AG08396 (cell line): ENCODE results near the gene PLEKHJ1.

Source experiments
- DNase-seq: peaks from one replicate; pipeline ENCODE4 v3.0.0; 2012; ENCODE audit warnings: low spot score, mixed read lengths

The PLEKHJ1 gene

DNA sequence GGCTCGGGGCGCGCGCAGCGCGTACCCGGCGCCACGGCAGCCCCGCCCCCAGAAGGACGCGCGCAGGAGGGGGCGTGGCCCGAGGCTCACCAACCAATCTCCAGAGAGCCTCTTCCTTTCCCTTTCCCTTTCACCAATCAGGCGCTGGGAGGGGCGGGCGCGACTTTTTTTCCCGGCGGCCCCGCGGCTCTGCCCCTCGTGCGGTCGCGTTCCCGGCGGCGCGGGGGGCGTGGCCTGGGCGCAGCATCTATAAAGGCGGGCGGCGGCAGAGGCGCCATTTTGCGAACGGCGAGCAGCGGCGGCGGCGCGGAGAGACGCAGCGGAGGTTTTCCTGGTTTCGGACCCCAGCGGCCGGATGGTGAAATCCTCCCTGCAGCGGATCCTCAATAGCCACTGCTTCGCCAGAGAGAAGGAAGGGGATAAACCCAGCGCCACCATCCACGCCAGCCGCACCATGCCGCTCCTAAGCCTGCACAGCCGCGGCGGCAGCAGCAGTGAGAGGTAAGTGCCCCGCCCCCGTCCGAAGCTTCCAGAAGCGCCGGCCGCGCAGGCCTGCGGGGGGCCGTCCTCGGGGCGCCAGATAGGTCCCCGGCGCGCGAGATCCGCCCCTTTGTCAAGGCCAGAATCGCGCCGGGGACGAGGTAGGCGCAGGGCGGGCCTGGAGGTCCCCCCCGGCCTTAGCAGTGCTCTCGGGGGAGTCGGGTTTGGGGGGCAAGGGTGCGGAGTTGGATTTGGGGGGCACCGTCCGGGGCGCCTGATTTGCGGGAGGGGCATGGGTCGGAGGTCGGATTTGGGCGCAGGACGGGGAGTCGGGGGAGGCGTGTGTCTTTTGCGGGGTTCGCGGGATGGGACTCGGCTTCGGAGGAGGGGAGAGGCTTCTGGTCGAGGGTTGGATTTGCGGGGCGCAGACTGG, 33.4 kb upstream of the PLEKHJ1 start:
- DNase-seq, result peak; percentile 100

DNA sequence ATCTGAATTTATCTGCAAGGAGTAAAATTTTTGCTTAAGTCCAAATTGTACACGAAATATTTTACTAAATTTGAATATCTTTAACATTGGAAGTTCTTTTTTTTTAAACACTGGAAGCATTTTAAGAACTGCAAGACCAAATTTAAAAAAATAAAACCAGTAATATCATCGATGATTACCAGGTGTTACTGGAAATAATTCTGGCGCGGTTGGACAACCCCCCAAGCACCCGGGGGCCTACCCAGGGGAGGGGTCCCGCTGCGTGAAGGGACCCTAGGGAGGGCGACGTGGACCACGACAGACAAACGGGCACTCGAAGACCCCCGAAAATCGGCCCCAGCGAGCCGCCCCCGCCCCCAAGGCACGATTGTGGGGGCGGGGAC, 32.7 kb upstream of the PLEKHJ1 start:
- no peak for DNase-seq

DNA sequence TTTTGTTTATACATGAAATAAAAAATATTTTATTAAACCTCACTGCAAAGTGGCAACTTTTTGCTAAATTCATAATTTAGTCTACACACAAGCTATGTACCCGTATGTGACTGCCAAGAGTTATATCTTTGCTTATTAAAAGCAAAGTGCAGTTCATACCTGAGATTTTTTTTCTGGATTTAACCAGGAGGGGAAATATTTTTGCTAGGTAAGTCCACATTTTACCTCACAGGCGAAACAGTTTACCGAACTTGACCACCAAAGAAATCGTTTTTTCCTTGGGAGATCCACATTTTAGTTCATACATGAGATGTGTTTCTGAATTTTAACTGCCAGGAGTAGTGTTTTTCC, 32.3 kb upstream of the PLEKHJ1 start:
- DNase-seq, result no peak

DNA sequence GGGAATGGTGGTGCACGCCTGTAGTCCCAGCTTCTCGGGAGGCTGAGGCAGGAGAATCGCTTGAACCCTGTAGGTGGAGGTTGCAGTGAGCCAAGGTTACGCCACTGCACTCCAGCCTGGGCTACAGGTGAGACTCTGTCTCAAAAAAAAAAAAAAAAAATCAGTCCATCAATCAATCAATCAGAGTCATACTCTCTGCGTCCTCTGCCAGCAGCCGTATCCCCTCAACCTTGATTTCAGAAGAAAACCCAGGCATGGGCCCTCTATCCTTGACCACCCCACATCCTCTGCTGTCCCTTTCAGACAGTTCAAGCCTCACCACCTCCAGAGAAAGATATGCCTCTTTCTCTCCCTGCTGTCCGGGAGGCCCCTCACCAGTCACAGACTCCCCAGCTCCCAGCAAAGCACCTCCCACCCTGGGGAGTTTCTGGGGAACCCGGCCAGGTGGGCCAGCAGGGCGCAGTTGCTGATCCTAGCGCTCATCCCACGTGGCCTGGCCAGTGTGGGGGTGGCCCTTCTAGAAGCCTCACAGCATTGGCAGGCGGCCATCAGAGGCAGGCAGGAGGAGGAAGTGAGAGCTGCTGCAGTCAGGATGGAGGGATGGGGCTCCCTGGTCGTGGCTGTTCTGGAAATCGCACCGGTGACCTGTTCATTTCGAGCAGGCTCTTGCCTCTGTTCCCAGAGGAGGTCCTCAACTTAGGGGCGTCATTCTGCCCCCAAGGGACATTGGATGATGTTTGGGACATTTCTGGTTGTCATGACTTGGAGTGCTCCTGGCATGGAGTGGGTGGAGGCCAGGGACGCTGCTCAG, 30.3 kb upstream of the PLEKHJ1 start:
- DNase-seq, result peak; percentile 77

DNA sequence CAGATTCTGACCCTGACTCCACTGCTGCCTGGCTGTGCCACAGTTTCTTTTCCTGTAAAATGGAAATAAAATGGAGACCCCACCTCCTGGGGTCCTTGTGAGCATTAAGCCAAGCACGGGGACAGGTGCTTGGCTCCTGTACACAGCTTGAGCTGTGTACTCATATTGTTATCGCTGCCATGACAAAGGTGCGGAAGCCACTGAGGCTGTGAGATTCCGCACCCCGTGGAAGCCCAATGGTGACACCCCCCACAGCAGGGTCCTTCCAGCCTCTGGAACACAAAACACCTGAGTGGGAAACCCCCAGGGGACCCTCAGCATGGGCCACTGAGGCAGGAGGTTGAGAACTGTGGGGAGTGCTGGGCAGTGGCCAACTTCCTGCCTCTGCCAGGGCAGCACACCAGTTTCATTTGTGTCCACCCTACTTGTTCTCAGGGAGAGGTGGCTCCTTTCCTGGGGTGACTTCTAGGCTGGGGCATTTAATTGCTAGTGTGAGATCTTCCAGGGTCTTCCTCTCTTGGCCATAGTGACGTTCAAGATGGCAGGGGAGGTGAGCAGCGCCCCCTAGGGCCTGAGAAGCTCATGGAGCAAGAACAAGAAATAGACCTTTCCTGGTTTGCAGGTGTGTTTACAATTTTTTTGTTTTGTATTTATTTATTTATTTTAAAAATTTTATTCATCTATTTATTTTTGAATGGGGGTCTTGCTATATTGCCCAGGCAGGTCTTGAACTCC, 25.5 kb upstream of the PLEKHJ1 start:
- no peak for DNase-seq

DNA sequence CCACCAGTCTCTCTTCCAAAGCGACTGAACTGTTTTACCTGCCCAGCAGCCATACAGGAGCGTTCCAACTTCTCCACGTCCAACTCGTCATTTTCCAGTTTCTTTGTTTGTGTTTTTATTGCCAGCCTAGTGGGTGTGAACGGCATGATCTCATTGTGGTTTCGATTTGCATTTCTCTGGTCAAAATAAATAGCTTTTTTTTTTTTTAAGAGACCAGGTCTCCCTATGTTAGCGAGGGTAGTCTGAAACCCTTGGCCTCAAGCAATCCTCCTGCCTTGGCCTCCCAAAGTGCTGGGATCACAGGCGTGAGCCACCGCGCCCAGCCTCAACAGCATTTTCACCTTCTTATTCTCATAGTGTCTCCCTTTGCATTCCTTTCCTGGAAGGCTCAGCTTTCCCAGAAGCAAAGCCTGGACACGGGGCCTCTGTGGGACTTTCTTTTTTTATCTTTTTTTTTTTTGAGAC, 24.2 kb upstream of the PLEKHJ1 start:
- no peak for DNase-seq

DNA sequence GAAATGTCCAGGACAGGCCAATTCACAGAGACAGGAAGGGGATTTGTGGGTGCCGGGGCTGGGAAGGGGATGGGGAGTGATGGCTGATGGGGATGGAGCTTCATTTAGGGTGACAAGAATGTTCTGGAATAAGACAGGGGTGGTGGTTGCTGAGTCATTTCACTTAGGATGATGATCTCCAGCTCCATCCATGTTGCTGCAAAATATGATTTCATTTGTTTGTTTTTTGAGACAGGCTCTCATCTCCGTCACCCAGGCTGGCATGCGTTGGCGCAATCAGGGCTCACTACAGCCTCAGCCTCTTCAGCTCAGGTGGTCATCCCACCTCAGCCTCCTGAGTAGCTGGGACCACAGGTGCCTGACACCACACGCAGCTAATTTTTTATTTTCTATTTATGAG, 23.2 kb upstream of the PLEKHJ1 start:
- DNase-seq, result no peak

DNA sequence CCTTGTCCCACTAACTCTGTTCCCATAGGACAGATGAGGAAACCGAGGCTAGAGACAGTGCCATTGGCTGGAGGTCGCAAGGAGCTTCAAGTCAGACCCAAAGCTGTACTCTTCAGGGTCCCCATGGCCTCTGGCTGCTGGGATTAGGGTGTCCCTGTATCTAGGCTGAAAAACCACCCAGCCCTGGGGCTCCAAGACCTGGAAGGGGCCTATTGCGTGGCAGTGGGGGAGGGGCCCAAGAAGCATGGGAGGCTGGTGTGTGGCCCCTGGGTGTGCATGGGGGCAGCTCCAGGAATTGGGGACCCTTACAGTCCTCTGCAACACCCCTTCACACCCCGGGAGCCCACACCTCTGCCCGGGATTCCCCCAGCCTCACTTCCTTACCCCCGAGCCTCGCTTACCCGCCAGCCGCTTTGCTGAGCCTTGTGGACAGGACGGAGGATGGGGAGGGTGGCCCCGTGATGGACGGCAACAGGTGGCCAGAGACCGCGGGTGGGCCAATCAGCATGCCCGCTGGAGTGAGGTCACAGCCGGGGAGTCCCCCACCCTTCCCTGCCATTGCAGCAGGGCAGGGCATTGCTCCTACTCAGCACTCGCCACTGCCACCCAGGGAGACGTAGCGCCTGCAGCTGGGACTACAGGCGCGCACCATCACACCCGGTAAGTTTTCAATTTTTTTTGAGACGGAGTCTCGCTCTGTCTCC, 20.0 kb upstream of the PLEKHJ1 start, which contains the start of gene JSRP1:
Gene JSRP1, minus strand, starts transcription at position 436 of the 704 bp plus-strand sequence. CDS start 1,103 bp downstream, outside the sequence.
- no peak for DNase-seq

DNA sequence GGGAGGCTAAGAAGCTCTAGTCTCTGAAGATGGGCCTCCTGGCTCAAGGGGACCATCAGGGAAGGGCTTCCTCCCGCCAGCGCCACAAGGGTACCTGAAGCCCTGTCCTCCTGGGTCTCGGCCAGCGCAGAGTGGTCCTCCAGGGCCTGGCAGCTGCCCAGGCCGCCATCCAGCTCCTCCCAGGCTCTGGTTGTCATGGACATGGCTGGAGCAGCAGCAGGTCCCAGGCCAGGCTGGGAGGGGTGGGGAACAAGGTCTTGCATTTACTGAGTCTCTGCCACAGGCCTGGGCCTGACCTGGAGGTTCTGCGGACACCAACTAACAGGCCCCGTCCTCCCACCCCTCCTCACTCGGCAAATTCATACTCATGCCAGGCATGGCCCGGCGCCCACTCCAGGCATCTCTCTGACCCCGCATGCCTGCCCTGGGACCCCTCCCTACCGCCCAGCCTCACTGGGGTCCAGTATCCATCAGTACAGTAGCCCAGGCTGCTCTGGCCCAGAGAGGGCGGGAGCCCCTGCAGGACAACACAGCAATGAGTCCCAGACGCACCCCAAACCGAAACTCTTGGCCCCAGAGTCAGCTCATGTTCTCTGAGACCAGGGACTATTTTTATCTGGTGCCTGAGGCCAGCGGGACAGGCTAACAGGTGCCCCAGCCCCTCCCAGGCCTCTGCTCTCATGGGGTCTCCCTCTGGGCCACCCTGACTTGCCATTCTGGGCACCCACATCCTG, 19.1 kb upstream of the PLEKHJ1 start:
- no peak for DNase-seq

DNA sequence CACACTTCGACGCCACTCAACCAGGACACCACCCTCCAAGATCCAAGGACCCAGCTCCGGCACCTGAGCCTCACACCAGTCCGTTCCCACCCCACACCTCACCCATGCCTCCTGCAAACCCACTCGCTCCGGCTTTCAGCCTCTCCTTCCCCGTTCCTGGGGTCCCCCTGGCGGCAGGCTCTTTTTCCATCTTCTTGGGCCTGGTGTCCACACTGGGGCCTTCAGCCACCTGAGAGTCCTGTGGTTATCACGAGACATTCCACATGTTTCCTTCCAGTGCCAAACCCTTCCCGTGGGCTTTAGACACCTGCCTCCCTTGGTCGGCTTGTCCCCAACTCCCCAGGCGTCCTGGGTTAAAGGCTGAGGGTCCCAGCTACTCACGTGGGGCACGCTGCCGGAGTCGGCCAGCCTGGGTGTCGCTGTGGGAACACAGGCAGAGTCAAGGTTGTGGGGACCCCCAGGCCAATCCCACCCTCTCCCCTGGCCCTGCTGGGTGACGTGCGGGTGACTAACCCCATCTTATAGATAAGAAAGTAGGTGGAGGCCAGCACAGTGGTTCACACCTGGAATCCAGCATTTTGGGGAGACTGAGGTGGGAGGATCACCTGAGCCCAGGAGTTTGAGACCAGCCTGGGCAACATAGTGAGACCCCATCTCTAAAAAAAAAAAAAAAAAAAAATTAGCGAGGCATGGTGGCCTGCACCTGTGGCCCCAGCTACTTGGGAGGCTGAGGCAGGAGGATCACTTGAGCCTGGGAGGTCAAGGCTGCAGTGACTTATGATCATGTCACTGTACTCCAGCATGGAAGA, 18.1 kb upstream of the PLEKHJ1 start:
- DNase-seq, result no peak

DNA sequence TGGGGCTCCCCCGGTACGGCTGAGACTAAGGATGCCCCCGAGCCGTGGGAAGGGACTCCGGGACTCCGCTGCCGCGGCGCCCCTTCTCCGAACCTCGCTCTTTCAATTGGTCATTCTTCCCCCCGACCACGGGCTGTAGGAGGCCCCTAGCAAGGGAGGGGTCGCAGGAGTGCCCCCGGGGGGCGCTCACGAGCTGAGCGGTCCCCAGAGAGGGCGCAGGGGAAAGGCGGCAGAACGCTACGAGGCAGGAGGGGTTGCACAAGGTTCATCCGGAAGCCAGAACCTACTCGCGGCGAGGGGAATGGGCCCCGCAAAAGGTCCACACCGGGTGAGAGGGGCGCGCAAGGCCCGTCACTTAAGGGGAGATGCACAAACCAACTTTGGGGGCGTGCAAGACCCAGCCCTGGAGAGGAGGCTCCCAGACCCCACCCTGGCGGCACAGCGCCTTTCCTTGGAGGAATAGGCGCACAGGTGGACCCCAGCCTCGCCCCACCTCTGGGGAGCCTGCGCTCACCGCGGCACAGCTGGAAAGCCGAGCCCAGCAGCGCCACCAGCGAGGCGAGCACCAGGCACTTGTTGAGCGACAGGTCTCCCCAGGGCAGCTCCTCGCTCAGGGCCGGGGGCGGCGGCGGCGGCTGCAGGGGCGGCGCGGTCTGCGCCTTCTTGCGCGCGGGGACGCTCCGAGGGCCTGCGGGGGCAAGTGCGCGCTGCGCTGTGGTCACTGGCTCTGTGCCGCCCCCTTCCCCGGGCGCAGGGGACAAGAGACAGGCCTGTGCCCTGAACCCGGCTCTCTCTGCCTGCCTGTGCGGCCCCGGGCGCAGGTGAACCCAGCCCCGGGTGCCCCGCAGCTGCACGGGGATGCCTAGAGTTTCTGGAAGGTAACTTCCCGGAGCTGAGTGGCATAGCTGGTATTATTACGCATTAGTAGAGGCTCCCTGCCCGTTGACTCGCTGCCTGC, 17.3 kb upstream of the PLEKHJ1 start:
- no peak for DNase-seq

DNA sequence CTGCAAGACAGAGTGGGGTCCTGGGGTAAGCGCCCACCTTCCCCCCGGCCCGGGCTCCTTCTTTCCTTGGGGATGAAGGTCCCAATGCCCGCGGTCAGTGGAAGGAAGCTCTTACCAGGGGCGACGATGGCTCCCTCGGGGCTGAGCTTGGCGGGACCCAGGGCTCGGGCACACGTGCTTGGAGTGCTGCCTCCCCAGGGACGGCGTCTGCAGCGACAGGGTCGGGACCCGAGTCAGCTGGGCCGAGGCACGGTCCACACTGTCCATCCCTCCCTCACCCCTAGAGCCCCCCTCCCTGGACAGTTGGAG, 16.6 kb upstream of the PLEKHJ1 start:
- DNase-seq, result peak; percentile 31

DNA sequence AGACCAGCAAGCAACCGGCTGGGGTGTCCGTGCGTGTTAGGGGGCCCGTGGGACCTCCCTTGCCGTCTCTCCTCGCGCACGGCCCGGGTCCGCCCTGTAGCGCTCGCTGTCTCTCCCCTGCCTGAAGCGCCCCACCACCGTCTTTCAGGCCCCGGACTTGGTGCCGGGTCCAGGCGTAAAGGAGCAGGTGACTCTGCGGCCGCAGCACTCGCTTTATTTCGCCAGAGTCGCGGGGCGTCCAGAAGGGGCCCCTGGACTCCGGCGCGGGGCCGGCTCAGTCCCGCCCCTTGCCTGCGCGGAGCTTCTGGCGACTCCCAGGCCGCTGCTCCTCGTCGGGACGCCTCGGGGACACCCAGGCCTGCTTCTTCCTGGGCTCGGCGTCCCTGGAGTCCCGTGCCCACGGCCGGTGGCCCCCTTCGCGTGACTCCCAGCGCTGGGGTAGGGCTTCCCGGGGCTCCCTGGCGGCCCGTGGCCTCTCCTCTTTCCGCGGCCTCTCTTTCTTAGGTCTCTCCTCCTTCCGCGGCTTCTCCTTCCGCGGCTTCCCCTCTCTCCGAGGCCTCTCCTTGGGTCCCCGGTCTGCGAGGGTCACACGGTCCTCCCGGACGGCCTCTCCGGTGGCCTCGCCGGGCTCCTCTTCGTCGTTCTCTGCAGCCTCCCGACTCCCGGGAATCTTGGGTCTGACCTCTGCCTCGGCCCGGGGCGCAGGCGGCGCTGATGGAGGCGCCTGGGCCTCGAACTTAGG, 16.1 kb upstream of the PLEKHJ1 start:
- DNase-seq, result peak; percentile 34

DNA sequence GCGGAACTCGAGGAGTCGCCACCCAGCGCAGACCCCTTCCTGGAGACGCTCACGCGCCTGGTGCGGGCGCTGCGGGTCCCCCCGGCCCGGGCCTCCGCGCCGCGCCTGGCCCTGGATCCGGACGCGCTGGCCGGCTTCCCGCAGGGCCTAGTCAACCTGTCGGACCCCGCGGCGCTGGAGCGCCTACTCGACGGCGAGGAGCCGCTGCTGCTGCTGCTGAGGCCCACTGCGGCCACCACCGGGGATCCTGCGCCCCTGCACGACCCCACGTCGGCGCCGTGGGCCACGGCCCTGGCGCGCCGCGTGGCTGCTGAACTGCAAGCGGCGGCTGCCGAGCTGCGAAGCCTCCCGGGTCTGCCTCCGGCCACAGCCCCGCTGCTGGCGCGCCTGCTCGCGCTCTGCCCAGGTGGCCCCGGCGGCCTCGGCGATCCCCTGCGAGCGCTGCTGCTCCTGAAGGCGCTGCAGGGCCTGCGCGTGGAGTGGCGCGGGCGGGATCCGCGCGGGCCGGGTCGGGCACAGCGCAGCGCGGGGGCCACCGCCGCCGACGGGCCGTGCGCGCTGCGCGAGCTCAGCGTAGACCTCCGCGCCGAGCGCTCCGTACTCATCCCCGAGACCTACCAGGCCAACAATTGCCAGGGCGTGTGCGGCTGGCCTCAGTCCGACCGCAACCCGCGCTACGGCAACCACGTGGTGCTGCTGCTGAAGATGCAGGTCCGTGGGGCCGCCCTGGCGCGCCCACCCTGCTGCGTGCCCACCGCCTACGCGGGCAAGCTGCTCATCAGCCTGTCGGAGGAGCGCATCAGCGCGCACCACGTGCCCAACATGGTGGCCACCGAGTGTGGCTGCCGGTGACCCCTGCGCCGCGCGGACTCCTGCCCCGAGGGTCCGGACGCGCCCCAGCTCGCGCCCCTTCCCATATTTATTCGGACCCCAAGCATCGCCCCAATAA, 15.3 kb upstream of the PLEKHJ1 start:
- no peak for DNase-seq

DNA sequence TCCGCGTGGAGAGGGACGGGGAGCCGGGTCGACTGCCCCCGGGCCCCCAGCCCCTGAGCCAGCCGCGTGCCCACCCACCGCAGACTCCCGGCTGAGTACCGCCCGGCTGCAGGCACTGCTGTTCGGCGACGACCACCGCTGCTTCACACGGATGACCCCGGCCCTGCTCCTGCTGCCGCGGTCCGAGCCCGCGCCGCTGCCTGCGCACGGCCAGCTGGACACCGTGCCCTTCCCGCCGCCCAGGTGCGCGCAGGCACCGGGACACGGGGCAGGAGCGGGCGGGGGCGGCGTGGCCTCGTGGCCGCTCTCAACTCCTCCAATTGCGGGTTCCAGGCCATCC, 14.6 kb upstream of the PLEKHJ1 start:
- DNase-seq, result no peak

DNA sequence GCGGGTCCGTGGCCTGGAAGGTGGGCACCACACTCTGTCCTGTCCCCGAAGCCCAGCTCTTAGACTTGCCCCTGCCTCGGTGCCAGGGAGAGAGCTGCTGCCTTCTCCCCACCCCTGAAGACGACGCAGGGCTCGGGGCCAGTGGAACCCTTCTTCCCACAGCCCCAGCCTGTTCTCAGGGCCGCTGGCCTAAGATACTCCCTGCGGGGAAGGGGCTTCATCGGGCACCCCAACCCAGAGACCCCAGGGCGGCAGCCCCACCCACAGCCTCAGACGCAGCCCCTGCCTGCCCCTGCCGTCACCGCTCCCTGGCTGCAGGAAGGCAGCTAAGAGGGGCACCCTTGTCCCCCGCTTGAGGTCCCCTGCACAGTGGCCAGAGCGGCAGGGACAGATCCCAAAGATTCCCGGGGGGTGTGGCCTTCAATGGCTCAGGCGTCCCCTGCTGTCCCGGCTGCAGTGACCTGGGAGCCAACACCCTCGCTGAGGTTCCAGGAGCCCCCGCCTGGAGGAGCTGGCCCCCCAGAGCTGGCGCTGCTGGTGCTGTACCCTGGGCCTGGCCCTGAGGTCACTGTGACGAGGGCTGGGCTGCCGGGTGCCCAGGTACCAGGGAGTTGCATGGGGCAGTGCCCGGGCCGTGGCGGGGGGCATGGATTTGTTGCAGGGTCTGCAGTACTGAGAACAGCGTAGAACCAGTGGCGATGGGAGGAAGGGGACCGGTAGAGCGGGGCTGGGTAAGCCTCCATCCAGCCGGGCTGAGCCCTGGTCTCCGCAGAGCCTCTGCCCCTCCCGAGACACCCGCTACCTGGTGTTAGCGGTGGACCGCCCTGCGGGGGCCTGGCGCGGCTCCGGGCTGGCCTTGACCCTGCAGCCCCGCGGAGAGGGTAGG, 14.0 kb upstream of the PLEKHJ1 start:
- DNase-seq, result no peak
